Measurements from ENCODE around the gene TAF11. TPM values are rescaled to one million over a fixed set of nuclear protein-coding genes. Genes with fewer than 3 reads are reported as not detected.

The TAF11 gene
- total RNA-seq, 1 experiment from 2014 or later: 44.1 TPM

GRCh38 chr6:34875292-34876213 lies 12.3 kb downstream of the TAF11 start:
- CTCF ChIA-PET: interaction anchor here (1.2 kb wide), 2 partner anchors 12 to 20 kb away, joined by 3 to 4 read pairs; partner anchors contain the start of gene TAF11
- Mint-ChIP-seq H3K36me3 (peaks cover 48% of the 10 kb centered on the region), H3K4me3 (peak overlapping the region; percentile 9; the same call in 1 of the 2 replicates), H3K4me1 (peaks cover 17% of the 10 kb centered on the region), H3K27ac (peak overlapping the region; percentile 92), H3K27me3 (ENCODE audit: low read depth) (no peaks in the 10 kb centered on the region), H3K9me3 (no peaks in the 10 kb centered on the region)
- POLR2A ChIA-PET: no interaction called here
- no peak for TF ChIP-seq NR3C1 (CRISPR knock-in tag; conservative IDR thresholded peaks at IDR 0.05; ENCODE audit: low read depth)
- TF ChIP-seq FOXP4 (CRISPR knock-in tag; IDR thresholded peaks at IDR 0.05): peak; percentile 68; the same call in 1 of the 2 replicates
- no peak for DNase-seq (ENCODE audit: low spot score)
- ATAC-seq: no peak

DNA sequence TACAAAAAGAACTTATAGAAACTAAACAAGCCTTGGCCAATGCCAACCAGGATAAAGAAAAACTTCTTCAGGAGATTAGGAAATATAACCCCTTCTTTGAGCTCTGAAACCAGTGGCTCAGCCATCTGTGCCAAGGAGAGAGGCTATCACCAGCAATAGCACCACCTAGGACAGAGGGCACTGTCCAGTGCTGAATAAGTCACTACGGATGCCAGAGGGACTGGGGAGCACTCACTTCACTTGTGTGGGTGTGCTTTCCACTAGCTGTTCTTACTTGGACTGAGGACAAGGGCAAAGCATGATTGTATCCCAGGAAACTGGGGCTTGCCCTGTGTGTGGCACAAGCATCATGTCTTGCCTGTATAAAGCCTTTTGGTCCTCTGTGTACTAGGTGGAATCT lies 15.5 kb downstream of the TAF11 start:
- ATAC-seq: no peak; the same call in 1 of the 2 replicates
- Mint-ChIP-seq H3K27ac (no peak overlapping the region), H3K4me3 (no peak overlapping the region), H3K9me3 (no peaks in the 10 kb centered on the region), H3K36me3 (peaks cover 42% of the 10 kb centered on the region), H3K4me1 (peaks cover 17% of the 10 kb centered on the region), H3K27me3 (ENCODE audit: low read depth) (no peaks in the 10 kb centered on the region)
- ChIA-PET POLR2A (interaction anchor here (1.7 kb wide), 1 partner anchor 16 kb away, joined by 6 read pairs; the partner anchor contains the start of genes ANKS1A and TAF11), CTCF (interaction anchor here (1.1 to 2.0 kb wide), 3 partner anchors 14 to 268 kb away, joined by 3 to 5 read pairs (median 4); no protein-coding TSS in a partner anchor)
- TF ChIP-seq TEAD1 (CRISPR knock-in tag; IDR thresholded peaks at IDR 0.05) (no peak), STAT6 (CRISPR knock-in tag; conservative IDR thresholded peaks at IDR 0.05; ENCODE audit: low read depth) (no peak), NFE2L1 (CRISPR knock-in tag; IDR thresholded peaks at IDR 0.05) (no peak), E2F1 (CRISPR knock-in tag; IDR thresholded peaks at IDR 0.05) (no peak), ZNF416 (CRISPR knock-in tag; IDR thresholded peaks at IDR 0.05) (no peak), NFATC4 (CRISPR knock-in tag; IDR thresholded peaks at IDR 0.05) (no peak), FOXJ3 (CRISPR knock-in tag; IDR thresholded peaks at IDR 0.05; ENCODE audit: borderline replicate concordance) (no peak), ZBTB21 (CRISPR knock-in tag; IDR thresholded peaks at IDR 0.05; ENCODE audit: borderline replicate concordance) (no peak)
- no peak for DNase-seq (ENCODE audit: low spot score)

- CTCF ChIA-PET: interaction anchor here (1.4 to 2.0 kb wide), 2 partner anchors 16 to 268 kb away, joined by 3 to 5 read pairs; no protein-coding TSS in a partner anchor
- no peak overlapping the region for H3K27ac Mint-ChIP-seq
- POLR2A ChIA-PET: interaction anchor here (1.7 kb wide), 1 partner anchor 17 kb away, joined by 6 read pairs; the partner anchor contains the start of genes ANKS1A and TAF11
- H3K4me1 Mint-ChIP-seq: peaks cover 17% of the 10 kb centered on the region
- H3K4me3 Mint-ChIP-seq: no peak overlapping the region
- ATAC-seq (no peak), DNase-seq (ENCODE audit: low spot score) (no peak)
- H3K9me3 Mint-ChIP-seq: no peaks in the 10 kb centered on the region
- H3K36me3 Mint-ChIP-seq: peaks cover 45% of the 10 kb centered on the region
- no peaks in the 10 kb centered on the region for H3K27me3 Mint-ChIP-seq (ENCODE audit: low read depth)
- TF ChIP-seq HMGXB4 (CRISPR knock-in tag; IDR thresholded peaks at IDR 0.05) (no peak), CDX4 (CRISPR knock-in tag; IDR thresholded peaks at IDR 0.05; ENCODE audit: borderline replicate concordance) (no peak), MAX (CRISPR knock-in tag; IDR thresholded peaks at IDR 0.05) (no peak), ZNF232 (CRISPR knock-in tag; IDR thresholded peaks at IDR 0.05) (no peak), MXD4 (CRISPR knock-in tag; IDR thresholded peaks at IDR 0.05; ENCODE audit: borderline replicate concordance) (no peak), ZNF512 (CRISPR knock-in tag; IDR thresholded peaks at IDR 0.05; ENCODE audit: borderline replicate concordance) (no peak), KAT7 (CRISPR knock-in tag; IDR thresholded peaks at IDR 0.05; ENCODE audit: borderline replicate concordance) (no peak), NR2C2 (CRISPR knock-in tag; IDR thresholded peaks at IDR 0.05) (no peak), FOXJ3 (CRISPR knock-in tag; IDR thresholded peaks at IDR 0.05; ENCODE audit: borderline replicate concordance) (no peak), ZNF263 (CRISPR knock-in tag; IDR thresholded peaks at IDR 0.05; ENCODE audit: low read depth) (no peak)
These were observed 16.0 kb downstream of the TAF11 start for GRCh38 chr6:34871853-34872252.
